ENCODE data around the gene CCSER2.

The CCSER2 gene

DNA sequence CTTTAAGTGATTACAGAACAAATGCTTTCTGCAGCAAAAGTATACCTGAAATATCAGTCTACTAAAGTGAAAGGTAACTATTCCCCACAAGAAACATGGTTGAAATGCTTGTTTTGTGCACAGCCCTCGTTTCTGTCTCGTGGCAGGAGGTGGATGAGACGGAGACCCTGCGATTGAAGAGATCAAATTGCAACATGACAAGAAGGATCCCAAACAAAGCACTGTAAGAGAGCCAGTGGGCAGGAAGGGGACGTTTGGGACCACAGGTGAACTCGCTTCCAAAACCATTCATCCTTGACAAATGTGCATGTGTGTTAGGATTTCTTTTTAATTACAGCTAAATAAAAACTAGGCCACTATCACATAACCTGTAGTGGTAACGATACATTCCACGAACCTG is 192.6 kb downstream of the CCSER2 start:
- H3K4me3 ChIP-seq (ENCODE audit: low read length, poor library complexity, severe bottlenecking) = no peak overlapping the region
- H3K27me3 ChIP-seq (ENCODE audit: insufficient read depth, low read length, poor library complexity, severe bottlenecking) = no peaks in the 10 kb centered on the region
- no peak overlapping the region for H3K9ac ChIP-seq (ENCODE audit: low read depth, low read length, poor library complexity, severe bottlenecking)
- H3K36me3 ChIP-seq (ENCODE audit: insufficient read depth, low read length) = 0 out of 2 replicates have a peak, but pooled peaks cover 3% of the 10 kb centered on the region
- TF ChIP-seq CTCF (conservative IDR thresholded peaks at IDR 0.05; ENCODE audit: low read length) = no peak
- no peak for TF ChIP-seq EZH2phosphoT487 (IDR thresholded peaks at IDR 0.05; ENCODE audit: borderline replicate concordance)
- H3K9me3 ChIP-seq (ENCODE audit: insufficient read depth, low read depth, low read length) = no peaks in the 10 kb centered on the region
- no peak overlapping the region for H2AFZ ChIP-seq (ENCODE audit: low read length)
- no peaks in the 10 kb centered on the region for H3K79me2 ChIP-seq (ENCODE audit: insufficient read depth, low read length)
- H3K4me1 ChIP-seq (ENCODE audit: insufficient read depth, low read length, poor library complexity, severe bottlenecking) = peaks cover 20% of the 10 kb centered on the region
- H3F3A ChIP-seq (ENCODE audit: low read depth) = no peaks in the 10 kb centered on the region
- H3K9me2 ChIP-seq (replicated peaks; ENCODE audit: low read depth, low read length) = no peaks in the 10 kb centered on the region
- H3K4me2 ChIP-seq (ENCODE audit: low read depth, low read length, poor library complexity, severe bottlenecking) = no peak overlapping the region
- no peaks in the 10 kb centered on the region for H4K20me1 ChIP-seq (ENCODE audit: insufficient read depth, low read length, poor library complexity, severe bottlenecking)

GRCh38 chr10:84521468-84521867 is 193.1 kb downstream of the CCSER2 start:
- no peak overlapping the region for H3K4me2 ChIP-seq (ENCODE audit: low read depth, low read length, poor library complexity, severe bottlenecking)
- H3K27me3 ChIP-seq (ENCODE audit: insufficient read depth, low read length, poor library complexity, severe bottlenecking) = no peaks in the 10 kb centered on the region
- no peaks in the 10 kb centered on the region for H3K9me2 ChIP-seq (replicated peaks; ENCODE audit: low read depth, low read length)
- H3K36me3 ChIP-seq (ENCODE audit: insufficient read depth, low read length) = no peaks in the 10 kb centered on the region
- H4K20me1 ChIP-seq (ENCODE audit: insufficient read depth, low read length, poor library complexity, severe bottlenecking) = no peaks in the 10 kb centered on the region
- peaks cover 20% of the 10 kb centered on the region for H3K4me1 ChIP-seq (ENCODE audit: insufficient read depth, low read length, poor library complexity, severe bottlenecking)
- no peaks in the 10 kb centered on the region for H3K79me2 ChIP-seq (ENCODE audit: insufficient read depth, low read length)
- H2AFZ ChIP-seq (ENCODE audit: low read length) = no peak overlapping the region
- TF ChIP-seq EZH2phosphoT487 (IDR thresholded peaks at IDR 0.05; ENCODE audit: borderline replicate concordance) = no peak
- TF ChIP-seq CTCF (conservative IDR thresholded peaks at IDR 0.05; ENCODE audit: low read length) = no peak
- no peaks in the 10 kb centered on the region for H3K9me3 ChIP-seq (ENCODE audit: insufficient read depth, low read depth, low read length)
- H3K4me3 ChIP-seq (ENCODE audit: low read length, poor library complexity, severe bottlenecking) = no peak overlapping the region
- no peak overlapping the region for H3K9ac ChIP-seq (ENCODE audit: low read depth, low read length, poor library complexity, severe bottlenecking)
- H3F3A ChIP-seq (ENCODE audit: low read depth) = no peaks in the 10 kb centered on the region

GRCh38 chr10:84522612-84523462 is 194.4 kb downstream of the CCSER2 start:
- H3K9me2 ChIP-seq (replicated peaks; ENCODE audit: low read depth, low read length) = no peaks in the 10 kb centered on the region
- H3K9ac ChIP-seq (ENCODE audit: low read depth, low read length, poor library complexity, severe bottlenecking) = no peak overlapping the region
- H2AFZ ChIP-seq (ENCODE audit: low read length) = no peak overlapping the region
- no peaks in the 10 kb centered on the region for H3K79me2 ChIP-seq (ENCODE audit: insufficient read depth, low read length)
- H3K4me1 ChIP-seq (ENCODE audit: insufficient read depth, low read length, poor library complexity, severe bottlenecking) = peaks cover 20% of the 10 kb centered on the region
- TF ChIP-seq CTCF (conservative IDR thresholded peaks at IDR 0.05; ENCODE audit: low read length) (no peak), EZH2phosphoT487 (IDR thresholded peaks at IDR 0.05; ENCODE audit: borderline replicate concordance) (no peak)
- no peak overlapping the region for H3K4me2 ChIP-seq (ENCODE audit: low read depth, low read length, poor library complexity, severe bottlenecking)
- no peaks in the 10 kb centered on the region for H3K27me3 ChIP-seq (ENCODE audit: insufficient read depth, low read length, poor library complexity, severe bottlenecking)
- H3K36me3 ChIP-seq (ENCODE audit: insufficient read depth, low read length) = no peaks in the 10 kb centered on the region
- H3K4me3 ChIP-seq (ENCODE audit: low read length, poor library complexity, severe bottlenecking) = no peak overlapping the region
- no peaks in the 10 kb centered on the region for H3F3A ChIP-seq (ENCODE audit: low read depth)
- no peaks in the 10 kb centered on the region for H4K20me1 ChIP-seq (ENCODE audit: insufficient read depth, low read length, poor library complexity, severe bottlenecking)
- H3K9me3 ChIP-seq (ENCODE audit: insufficient read depth, low read depth, low read length) = no peaks in the 10 kb centered on the region

Measured in Loucy (cell line).